HG02884 (cell line): ENCODE results near the gene MCU.

Experiments
- ATAC-seq: cut with Tn5 transposase; IDR thresholded peaks from one replicate; pipeline ENCODE4 v1.9.1; 2021; ENCODE audit warnings: mild to moderate bottlenecking, moderate library complexity; ENCODE audit not compliant: unreplicated experiment

Gene MCU

GRCh38 chr10:72800741-72801092, 108.8 kb downstream of the MCU start:
- ATAC-seq: no peak

- no peak for ATAC-seq
These were observed 109.4 kb downstream of the MCU start for GRCh38 chr10:72801263-72801868.

GRCh38 chr10:72802332-72802731, 110.4 kb downstream of the MCU start:
- no peak for ATAC-seq

- ATAC-seq: no peak
These were observed 111.0 kb downstream of the MCU start for GRCh38 chr10:72802763-72803505.

- no peak for ATAC-seq
These were observed 116.1 kb downstream of the MCU start for GRCh38 chr10:72808001-72808400.

- ATAC-seq: no peak
These were observed 117.1 kb downstream of the MCU start for GRCh38 chr10:72809006-72809405.

- no peak for ATAC-seq
These were observed 119.0 kb downstream of the MCU start for GRCh38 chr10:72810976-72811375.

GRCh38 chr10:72812415-72812752, 120.4 kb downstream of the MCU start:
- no peak for ATAC-seq

- no peak for ATAC-seq
These were observed 120.9 kb downstream of the MCU start for GRCh38 chr10:72812753-72813430.

- no peak for ATAC-seq
These were observed 122.3 kb downstream of the MCU start for GRCh38 chr10:72814099-72814790.

- ATAC-seq: no peak
These were observed 124.6 kb downstream of the MCU start for GRCh38 chr10:72816565-72816964.

GRCh38 chr10:72818076-72818475, 126.1 kb downstream of the MCU start:
- ATAC-seq: no peak

- ATAC-seq: no peak
These were observed 127.1 kb downstream of the MCU start for GRCh38 chr10:72819053-72819452.

- no peak for ATAC-seq
These were observed 129.7 kb downstream of the MCU start for GRCh38 chr10:72821606-72822005.

GRCh38 chr10:72822342-72822986, 130.5 kb downstream of the MCU start:
- ATAC-seq: no peak

- no peak for ATAC-seq
These were observed 133.2 kb downstream of the MCU start for GRCh38 chr10:72825163-72825562.

- no peak for ATAC-seq
These were observed 134.4 kb downstream of the MCU start for GRCh38 chr10:72826346-72826745.

GRCh38 chr10:72828294-72828693, 136.4 kb downstream of the MCU start:
- ATAC-seq: no peak

- no peak for ATAC-seq
These were observed 138.7 kb downstream of the MCU start for GRCh38 chr10:72830625-72831024.

- ATAC-seq: no peak
These were observed 139.9 kb downstream of the MCU start for GRCh38 chr10:72831696-72832409.

GRCh38 chr10:72832701-72833100, 140.8 kb downstream of the MCU start:
- ATAC-seq: no peak
